Neuronal stem cell (in vitro differentiated cells): ENCODE measurements around the gene TOGARAM2.

Experiments
- DNase-seq: peaks from one replicate; pipeline ENCODE4 v3.0.0-alpha.2; 2013; ENCODE audit warnings: low spot score
- H2AFZ ChIP-seq: one replicate; pipeline ENCODE4 v1.6.1; 2013; ENCODE audit warnings: mild to moderate bottlenecking, low read length, inconsistent platforms
- H2AK5ac ChIP-seq: 2 replicates; pipeline ENCODE4 v1.6.1; 2013; ENCODE audit warnings: low read depth, mild to moderate bottlenecking, inconsistent platforms, low read length, moderate library complexity, mixed read lengths
- H2BK120ac ChIP-seq: 2 replicates; pipeline ENCODE4 v1.6.1; 2013; ENCODE audit warnings: low read depth, mild to moderate bottlenecking, inconsistent platforms, low read length, moderate library complexity, mixed read lengths
- H2BK12ac ChIP-seq: one replicate; pipeline ENCODE4 v1.6.1; 2013; ENCODE audit warnings: low read length, inconsistent platforms
- H2BK15ac ChIP-seq: 2 replicates; pipeline ENCODE4 v1.6.1; 2013; ENCODE audit warnings: mild to moderate bottlenecking, low read length, inconsistent platforms, mixed read lengths
- H2BK5ac ChIP-seq: one replicate; pipeline ENCODE4 v1.6.1; 2013; ENCODE audit warnings: inconsistent platforms, mild to moderate bottlenecking, low read length, moderate library complexity
- H3K14ac ChIP-seq: one replicate; pipeline ENCODE4 v1.6.1; 2013; ENCODE audit warnings: low read length, inconsistent platforms
- H3K18ac ChIP-seq: 2 replicates; pipeline ENCODE4 v1.6.1; 2013; ENCODE audit warnings: low read length, inconsistent platforms
- H3K23ac ChIP-seq: 2 replicates; pipeline ENCODE4 v1.6.1; 2013; ENCODE audit warnings: low read depth, mild to moderate bottlenecking, mixed read lengths, low read length, inconsistent platforms; ENCODE audit not compliant: poor library complexity
- H3K27ac ChIP-seq: replicated peaks from 3 replicates; pipeline ENCODE4 v1.5.1; 2013; ENCODE audit warnings: low read length, inconsistent platforms
- H3K27me3 ChIP-seq, 3 experiments: 2 replicates each; pipeline ENCODE4 v1.6.1; 2013; ENCODE audit warnings: low read length in 3 of 3, mild to moderate bottlenecking in 2 of 3, inconsistent platforms in 1 of 3, low read depth in 1 of 3, mixed read lengths in 1 of 3, moderate library complexity in 1 of 3; ENCODE audit not compliant: control insufficient read depth in 3 of 3, insufficient read depth in 3 of 3
- H3K36me3 ChIP-seq, 2 donors: replicated peaks in 1 of 2; 2 replicates each; pipeline ENCODE4 v1.6.1; 2013; ENCODE audit warnings: low read length in 2 of 2; ENCODE audit not compliant: control insufficient read depth in 2 of 2, insufficient read depth in 2 of 2
- H3K4ac ChIP-seq: 2 replicates; pipeline ENCODE4 v1.6.1; 2013; ENCODE audit warnings: inconsistent platforms, mild to moderate bottlenecking, low read length, moderate library complexity
- H3K4me1 ChIP-seq, 2 donors: 1 replicate in 1 of 2; 2 replicates in 1 of 2; pipeline ENCODE4 v1.6.1; 2013; ENCODE audit warnings: low read length in 2 of 2, low read depth in 1 of 2; ENCODE audit not compliant: control insufficient read depth in 2 of 2, insufficient read depth in 1 of 2
- H3K4me2 ChIP-seq: one replicate; pipeline ENCODE4 v1.6.1; 2013; ENCODE audit warnings: mild to moderate bottlenecking, low read length, inconsistent platforms; ENCODE audit not compliant: insufficient read depth, poor library complexity, severe bottlenecking
- H3K4me3 ChIP-seq, 2 donors: 2 replicates each; pipeline ENCODE4 v1.5.1; 2013; ENCODE audit warnings: low read length in 2 of 2, mild to moderate bottlenecking in 2 of 2, inconsistent platforms in 1 of 2, moderate library complexity in 1 of 2
- H3K79me1 ChIP-seq: one replicate; pipeline ENCODE4 v1.6.1; 2013; ENCODE audit warnings: low read depth, mild to moderate bottlenecking, inconsistent platforms, low read length, moderate library complexity
- H3K9ac ChIP-seq: one replicate; pipeline ENCODE4 v1.6.1; 2013; ENCODE audit warnings: mild to moderate bottlenecking, low read depth, low read length, inconsistent platforms; ENCODE audit not compliant: poor library complexity
- H3K9me3 ChIP-seq, 2 donors: replicated peaks in 1 of 2; 2 replicates each; pipeline versions ENCODE3 to v1.6.1; 2013; ENCODE audit warnings: low read length in 2 of 2, mild to moderate bottlenecking in 2 of 2, inconsistent platforms in 1 of 2, low read depth in 1 of 2, mixed read lengths in 1 of 2, moderate library complexity in 1 of 2; ENCODE audit not compliant: control insufficient read depth in 2 of 2, insufficient read depth in 1 of 2
- H4K8ac ChIP-seq: one replicate; pipeline ENCODE4 v1.6.1; 2013; ENCODE audit warnings: low read depth, mild to moderate bottlenecking, inconsistent platforms, low read length, moderate library complexity
- H4K91ac ChIP-seq: one replicate; pipeline ENCODE4 v1.6.1; 2013; ENCODE audit warnings: low read length, low read depth, mild to moderate bottlenecking, inconsistent platforms; ENCODE audit not compliant: poor library complexity
- WGBS, 2 donors: extraction: QIAGEN DNeasy Blood & Tissue Kit; methylation state at CpG; one replicate each; pipeline ENCODE4 v1.1.7; 2013; ENCODE audit warnings: missing lambda C conversion rate in 2 of 2, mixed read lengths in 1 of 2; ENCODE audit not compliant: insufficient read length in 2 of 2, insufficient replicate concordance in 1 of 2; ENCODE audit errors: extremely low coverage in 2 of 2; 5-methylcytosine and 5-hydroxymethylcytosine counted together

The TOGARAM2 gene

GRCh38 chr2:28990445-28990844, 9.3 kb downstream of the TOGARAM2 start:
- Histone ChIP-seq H2AFZ (peak overlapping the region; percentile 28), H3K4me1 (peaks cover 0 to 6% of the 10 kb centered on the region in 2 donors), H3K36me3 (no peaks in the 10 kb centered on the region), H3K9me3 (no peaks in the 10 kb centered on the region), H3K27me3 (peaks cover 0 to 30% (median 0%) of the 10 kb centered on the region in 3 experiments), H4K8ac (no peak overlapping the region), H3K79me1 (no peaks in the 10 kb centered on the region), H3K27ac (no peak overlapping the region), H2BK15ac (peak overlapping the region; percentile 33), H4K91ac (no peak overlapping the region), H3K14ac (no peak overlapping the region), H3K4ac (no peak overlapping the region), H2AK5ac (no peak overlapping the region), H3K4me2 (no peak overlapping the region), H3K23ac (no peak overlapping the region), H2BK5ac (no peak overlapping the region), H2BK120ac (no peak overlapping the region), H2BK12ac (no peak overlapping the region), H3K18ac (no peak overlapping the region), H3K4me3 (no peak overlapping the region), H3K9ac (no peak overlapping the region)
- DNase-seq: no peak
- no CpG with 5 or more reads among the region's 16 CpGs for WGBS, 2 donors

GRCh38 chr2:28991021-28991420, 9.9 kb downstream of the TOGARAM2 start:
- Histone ChIP-seq H3K18ac (no peak overlapping the region), H3K4me3 (no peak overlapping the region), H3K14ac (no peak overlapping the region), H3K9me3 (no peaks in the 10 kb centered on the region), H3K27ac (no peak overlapping the region), H3K79me1 (no peaks in the 10 kb centered on the region), H3K4me1 (peaks cover 0 to 6% of the 10 kb centered on the region in 2 donors), H3K36me3 (no peaks in the 10 kb centered on the region), H2BK120ac (no peak overlapping the region), H2AK5ac (peak overlapping the region; percentile 3), H3K23ac (peak overlapping the region; percentile 13), H3K4me2 (no peak overlapping the region), H2BK12ac (no peak overlapping the region), H3K4ac (no peak overlapping the region), H2BK15ac (no peak overlapping the region), H4K8ac (no peak overlapping the region), H3K9ac (no peak overlapping the region), H4K91ac (no peak overlapping the region), H3K27me3 (peaks cover 0 to 30% (median 0%) of the 10 kb centered on the region in 3 experiments), H2AFZ (no peak overlapping the region), H2BK5ac (no peak overlapping the region)
- no peak for DNase-seq
- no CpG with 5 or more reads among the region's 4 CpGs for WGBS, 2 donors

GRCh38 chr2:28991460-28991859, 10.4 kb downstream of the TOGARAM2 start:
- Histone ChIP-seq H3K4me2 (no peak overlapping the region), H2BK12ac (no peak overlapping the region), H3K36me3 (no peaks in the 10 kb centered on the region), H3K79me1 (no peaks in the 10 kb centered on the region), H2BK5ac (no peak overlapping the region), H4K8ac (no peak overlapping the region), H2BK120ac (no peak overlapping the region), H2AFZ (no peak overlapping the region), H3K23ac (peak overlapping the region; percentile 13), H4K91ac (no peak overlapping the region), H3K18ac (peak overlapping the region; percentile 63), H3K4me3 (no peak overlapping the region), H2AK5ac (peak overlapping the region; percentile 3), H3K27me3 (peaks cover 0 to 30% (median 0%) of the 10 kb centered on the region in 3 experiments), H3K9ac (no peak overlapping the region), H3K4me1 (peaks cover 0 to 6% of the 10 kb centered on the region in 2 donors), H2BK15ac (no peak overlapping the region), H3K4ac (no peak overlapping the region), H3K14ac (no peak overlapping the region), H3K27ac (no peak overlapping the region), H3K9me3 (no peaks in the 10 kb centered on the region)
- no CpG with 5 or more reads among the region's 9 CpGs for WGBS, 2 donors
- no peak for DNase-seq

GRCh38 chr2:28993206-28993960, 12.3 kb downstream of the TOGARAM2 start:
- H3K18ac ChIP-seq: peak overlapping the region; percentile 44
- no peak overlapping the region for H2AFZ ChIP-seq
- no peaks in the 10 kb centered on the region for H3K9me3 ChIP-seq
- no peaks in the 10 kb centered on the region for H3K79me1 ChIP-seq
- H2AK5ac ChIP-seq: no peak overlapping the region
- DNase-seq: no peak
- no peak overlapping the region for H3K27ac ChIP-seq
- H3K36me3 ChIP-seq: no peaks in the 10 kb centered on the region
- H2BK12ac ChIP-seq: no peak overlapping the region
- no peak overlapping the region for H2BK5ac ChIP-seq
- H3K4me3 ChIP-seq: no peak overlapping the region
- no peak overlapping the region for H4K8ac ChIP-seq
- no peak overlapping the region for H4K91ac ChIP-seq
- H3K23ac ChIP-seq: no peak overlapping the region
- peaks cover 6% of the 10 kb centered on the region in 2 donors for H3K4me1 ChIP-seq
- H3K4ac ChIP-seq: no peak overlapping the region
- H2BK120ac ChIP-seq: peak overlapping the region; percentile 0
- H3K14ac ChIP-seq: no peak overlapping the region
- WGBS, 2 donors: no CpG with 5 or more reads among the region's 6 CpGs
- no peak overlapping the region for H3K4me2 ChIP-seq
- H3K9ac ChIP-seq: no peak overlapping the region
- no peak overlapping the region for H2BK15ac ChIP-seq
- peaks cover 0 to 28% (median 0%) of the 10 kb centered on the region in 3 experiments for H3K27me3 ChIP-seq
